PFSK-1 (cell line): ENCODE data around the gene ADGRG7.

Experiments used
- FOXP2 ChIP-seq: optimal IDR thresholded peaks from 2 replicates; pipeline ENCODE3; 2011; ENCODE audit warnings: borderline replicate concordance, control low read depth, inconsistent platforms; ENCODE audit not compliant: insufficient read depth; ENCODE audit errors: extremely low read length, extremely low read depth
- POLR2AphosphoS5 ChIP-seq: IDR thresholded peaks from 2 replicates; pipeline ENCODE4 v1.6.1; 2012; ENCODE audit warnings: low read depth, mild to moderate bottlenecking, control low read depth, low read length, moderate library complexity
- SIN3A ChIP-seq: IDR thresholded peaks from 2 replicates; pipeline ENCODE4 v1.6.1; 2012; ENCODE audit warnings: mild to moderate bottlenecking, low read length, moderate library complexity, borderline replicate concordance; ENCODE audit not compliant: insufficient read depth
- TAF1 ChIP-seq: IDR thresholded peaks from 2 replicates; pipeline ENCODE4 v1.6.1; 2012; ENCODE audit warnings: low read length, control low read depth, borderline replicate concordance; ENCODE audit not compliant: insufficient read depth
- TF ChIP-seq, protein P1 (sequence below), 2 experiments: IDR thresholded peaks; 2 replicates each; pipeline versions ENCODE4 v1.6.1 to v1.8.0; 2011 to 2012; ENCODE audit warnings: low read depth in 2 of 2, low read length in 2 of 2, control low read depth in 1 of 2, inconsistent platforms in 1 of 2, mild to moderate bottlenecking in 1 of 2, moderate library complexity in 1 of 2; ENCODE audit not compliant: insufficient read depth in 1 of 2

Gene ADGRG7

GRCh38 chr3:100563652-100564211 is 45.7 kb upstream of the ADGRG7 start:
- TF ChIP-seq FOXP2 (no peak), POLR2AphosphoS5 (no peak), SIN3A (no peak), TAF1 (no peak)
- TF ChIP-seq, protein P1, sequence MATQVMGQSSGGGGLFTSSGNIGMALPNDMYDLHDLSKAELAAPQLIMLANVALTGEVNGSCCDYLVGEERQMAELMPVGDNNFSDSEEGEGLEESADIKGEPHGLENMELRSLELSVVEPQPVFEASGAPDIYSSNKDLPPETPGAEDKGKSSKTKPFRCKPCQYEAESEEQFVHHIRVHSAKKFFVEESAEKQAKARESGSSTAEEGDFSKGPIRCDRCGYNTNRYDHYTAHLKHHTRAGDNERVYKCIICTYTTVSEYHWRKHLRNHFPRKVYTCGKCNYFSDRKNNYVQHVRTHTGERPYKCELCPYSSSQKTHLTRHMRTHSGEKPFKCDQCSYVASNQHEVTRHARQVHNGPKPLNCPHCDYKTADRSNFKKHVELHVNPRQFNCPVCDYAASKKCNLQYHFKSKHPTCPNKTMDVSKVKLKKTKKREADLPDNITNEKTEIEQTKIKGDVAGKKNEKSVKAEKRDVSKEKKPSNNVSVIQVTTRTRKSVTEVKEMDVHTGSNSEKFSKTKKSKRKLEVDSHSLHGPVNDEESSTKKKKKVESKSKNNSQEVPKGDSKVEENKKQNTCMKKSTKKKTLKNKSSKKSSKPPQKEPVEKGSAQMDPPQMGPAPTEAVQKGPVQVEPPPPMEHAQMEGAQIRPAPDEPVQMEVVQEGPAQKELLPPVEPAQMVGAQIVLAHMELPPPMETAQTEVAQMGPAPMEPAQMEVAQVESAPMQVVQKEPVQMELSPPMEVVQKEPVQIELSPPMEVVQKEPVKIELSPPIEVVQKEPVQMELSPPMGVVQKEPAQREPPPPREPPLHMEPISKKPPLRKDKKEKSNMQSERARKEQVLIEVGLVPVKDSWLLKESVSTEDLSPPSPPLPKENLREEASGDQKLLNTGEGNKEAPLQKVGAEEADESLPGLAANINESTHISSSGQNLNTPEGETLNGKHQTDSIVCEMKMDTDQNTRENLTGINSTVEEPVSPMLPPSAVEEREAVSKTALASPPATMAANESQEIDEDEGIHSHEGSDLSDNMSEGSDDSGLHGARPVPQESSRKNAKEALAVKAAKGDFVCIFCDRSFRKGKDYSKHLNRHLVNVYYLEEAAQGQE (IDR thresholded peaks at IDR 0.05; ENCODE audit: insufficient read depth in 1 of 2, low read depth in 2 of 2, low read length in 2 of 2): no peak

DNA sequence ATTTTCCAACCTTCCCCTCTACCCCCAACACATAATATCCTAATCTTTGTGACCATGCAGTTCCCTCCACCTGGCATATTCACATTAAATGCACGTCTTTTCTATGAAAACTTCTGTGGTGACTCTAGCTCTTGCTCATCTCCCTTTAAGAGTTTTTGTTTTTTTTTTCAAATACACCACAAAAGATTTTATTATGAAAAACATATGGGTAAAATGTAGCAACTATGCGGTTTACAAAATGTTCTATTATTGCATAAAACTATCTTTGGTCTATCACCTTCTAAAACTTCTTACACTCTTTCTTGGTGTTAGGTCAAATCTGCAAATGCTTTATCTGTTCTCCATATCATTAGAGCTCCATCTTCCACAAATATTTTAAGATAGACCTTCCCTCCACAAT is 38.6 kb upstream of the ADGRG7 start:
- TF ChIP-seq FOXP2 (no peak), POLR2AphosphoS5 (no peak), SIN3A (no peak), TAF1 (no peak)
- TF ChIP-seq, protein P1 (IDR thresholded peaks at IDR 0.05; ENCODE audit: insufficient read depth in 1 of 2, low read depth in 2 of 2, low read length in 2 of 2): no peak

GRCh38 chr3:100574536-100574935 is 34.9 kb upstream of the ADGRG7 start:
- TF ChIP-seq POLR2AphosphoS5: no peak

- TF ChIP-seq SIN3A (no peak), POLR2AphosphoS5 (no peak), FOXP2 (no peak)
- TF ChIP-seq, protein P1 (IDR thresholded peaks at IDR 0.05; ENCODE audit: insufficient read depth in 1 of 2, low read depth in 2 of 2, low read length in 2 of 2): no peak
These were observed 33.7 kb upstream of the ADGRG7 start for GRCh38 chr3:100575704-100576103.

- no peak for TF ChIP-seq SIN3A
- TF ChIP-seq POLR2AphosphoS5: no peak
- TF ChIP-seq FOXP2: no peak
- TF ChIP-seq, protein P1 (IDR thresholded peaks at IDR 0.05; ENCODE audit: insufficient read depth in 1 of 2, low read depth in 2 of 2, low read length in 2 of 2): no peak
- no peak for TF ChIP-seq TAF1
These were observed 31.9 kb upstream of the ADGRG7 start for GRCh38 chr3:100577382-100578008.
